HG02763 (cell line): Measurements from ENCODE around the gene CYP2C18.
"Not testable (repeated sequence)": the region's sequence is repeated elsewhere in the genome, so short reads cannot be mapped to it uniquely, and the experiment has no call there.

Source experiments
- ATAC-seq: cut with Tn5 transposase; IDR thresholded peaks from one replicate; pipeline ENCODE4 v1.9.1; 2021; ENCODE audit warnings: mild to moderate bottlenecking, moderate library complexity; ENCODE audit not compliant: unreplicated experiment

The CYP2C18 gene

GRCh38 chr10:94683214-94684054 is at the start of gene CYP2C18:
CYP2C18 (plus strand) TSS chr10:94683729; CDS start chr10:94683820, 91 bp downstream.
- no peak for ATAC-seq

GRCh38 chr10:94638097-94638496 is 45.4 kb upstream of the CYP2C18 start:
- ATAC-seq: not testable (repeated sequence)

GRCh38 chr10:94639902-94640301 is 43.6 kb upstream of the CYP2C18 start:
- no peak for ATAC-seq

GRCh38 chr10:94640562-94640961 is 43.0 kb upstream of the CYP2C18 start:
- ATAC-seq: no peak

- no peak for ATAC-seq
These were observed 42.0 kb upstream of the CYP2C18 start for GRCh38 chr10:94641480-94641879.

GRCh38 chr10:94644352-94644751 is 39.2 kb upstream of the CYP2C18 start:
- ATAC-seq: no peak

GRCh38 chr10:94645285-94645684 is 38.2 kb upstream of the CYP2C18 start:
- ATAC-seq: no peak

GRCh38 chr10:94655201-94655600 is 28.3 kb upstream of the CYP2C18 start:
- ATAC-seq: not testable (repeated sequence)

GRCh38 chr10:94663061-94663460 is 20.5 kb upstream of the CYP2C18 start:
- ATAC-seq: not testable (repeated sequence)

GRCh38 chr10:94666391-94667102 is 17.0 kb upstream of the CYP2C18 start:
- no peak for ATAC-seq

- ATAC-seq: no peak
These were observed 9.8 kb upstream of the CYP2C18 start for GRCh38 chr10:94673614-94674321.

- ATAC-seq: no peak
These were observed 7.0 kb upstream of the CYP2C18 start for GRCh38 chr10:94676496-94676895.

- ATAC-seq: no peak
These were observed 5.8 kb upstream of the CYP2C18 start for GRCh38 chr10:94677691-94678090.

- ATAC-seq: no peak
These were observed 5.1 kb upstream of the CYP2C18 start for GRCh38 chr10:94678475-94678874.

GRCh38 chr10:94680544-94680943 is 3.0 kb upstream of the CYP2C18 start:
- ATAC-seq: no peak

- ATAC-seq: not testable (repeated sequence)
These were observed 893 bp upstream of the CYP2C18 start for GRCh38 chr10:94682636-94683035.

- ATAC-seq: no peak
These were observed 4.2 kb downstream of the CYP2C18 start for GRCh38 chr10:94687625-94688248.

GRCh38 chr10:94706089-94706488 is 22.6 kb downstream of the CYP2C18 start:
- no peak for ATAC-seq

GRCh38 chr10:94710578-94710977 is 27.0 kb downstream of the CYP2C18 start:
- ATAC-seq: no peak

- no peak for ATAC-seq
These were observed 42.3 kb downstream of the CYP2C18 start for GRCh38 chr10:94725871-94726270.

- no peak for ATAC-seq
These were observed 51.7 kb downstream of the CYP2C18 start for GRCh38 chr10:94735197-94735596.
